ENCODE data around the gene SMCO2. TPM values are rescaled to one million over a fixed set of nuclear protein-coding genes. Genes with fewer than 3 reads are reported as not detected.

Gene SMCO2
- total and polyA plus RNA-seq, 10 of the 15 experiments (the other 5 are each of a cell fraction or from before 2014, with no cell fraction given), result 0.11 to 2.3 (median 0.67) TPM

DNA sequence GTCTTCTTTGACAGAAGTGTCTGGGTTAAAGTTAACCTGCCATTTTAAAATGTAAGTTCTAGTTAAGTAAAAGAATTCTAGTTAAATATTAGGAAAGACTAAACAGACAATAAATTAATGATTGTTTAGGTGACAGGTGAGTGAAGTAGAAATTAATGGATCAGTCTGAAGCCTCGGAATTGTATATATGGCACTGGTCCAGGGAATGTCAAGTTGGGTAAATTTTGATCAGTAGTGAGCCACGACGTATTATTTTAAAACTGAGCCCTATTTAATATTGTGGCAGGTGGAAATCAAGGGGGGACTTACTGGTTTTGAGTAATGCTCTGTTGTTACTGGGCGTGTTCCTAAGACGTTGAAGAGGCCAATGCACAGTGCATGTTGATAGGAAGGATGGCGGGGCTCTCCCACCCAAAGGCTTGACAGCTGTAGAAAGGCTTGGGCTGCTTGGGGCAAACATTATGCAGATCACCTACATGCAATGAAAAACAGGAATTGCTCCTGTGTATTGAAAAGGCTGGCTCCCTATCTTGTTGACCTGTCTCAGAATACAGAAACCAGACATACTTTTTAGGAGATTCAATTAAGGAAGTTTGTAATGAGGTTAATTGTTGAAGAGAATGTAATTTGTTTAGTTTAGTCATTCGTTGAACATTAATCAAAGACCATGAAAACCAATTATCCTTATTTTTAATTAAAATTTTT lies 71.6 kb downstream of the SMCO2 start (continued):
- TF ChIP-seq ZBTB4 (CRISPR knock-in tag; IDR thresholded peaks at IDR 0.05) (no peak), TAF1 (IDR thresholded peaks at IDR 0.05; ENCODE audit: borderline replicate concordance, low read depth, low read length) (no peak), IRF4 (IDR thresholded peaks at IDR 0.05; ENCODE audit: low read depth, low read length) (no peak), SPI1 (IDR thresholded peaks at IDR 0.05; ENCODE audit: borderline replicate concordance, insufficient read depth, low read depth, low read length) (no peak)
- TF ChIP-seq, protein P1, sequence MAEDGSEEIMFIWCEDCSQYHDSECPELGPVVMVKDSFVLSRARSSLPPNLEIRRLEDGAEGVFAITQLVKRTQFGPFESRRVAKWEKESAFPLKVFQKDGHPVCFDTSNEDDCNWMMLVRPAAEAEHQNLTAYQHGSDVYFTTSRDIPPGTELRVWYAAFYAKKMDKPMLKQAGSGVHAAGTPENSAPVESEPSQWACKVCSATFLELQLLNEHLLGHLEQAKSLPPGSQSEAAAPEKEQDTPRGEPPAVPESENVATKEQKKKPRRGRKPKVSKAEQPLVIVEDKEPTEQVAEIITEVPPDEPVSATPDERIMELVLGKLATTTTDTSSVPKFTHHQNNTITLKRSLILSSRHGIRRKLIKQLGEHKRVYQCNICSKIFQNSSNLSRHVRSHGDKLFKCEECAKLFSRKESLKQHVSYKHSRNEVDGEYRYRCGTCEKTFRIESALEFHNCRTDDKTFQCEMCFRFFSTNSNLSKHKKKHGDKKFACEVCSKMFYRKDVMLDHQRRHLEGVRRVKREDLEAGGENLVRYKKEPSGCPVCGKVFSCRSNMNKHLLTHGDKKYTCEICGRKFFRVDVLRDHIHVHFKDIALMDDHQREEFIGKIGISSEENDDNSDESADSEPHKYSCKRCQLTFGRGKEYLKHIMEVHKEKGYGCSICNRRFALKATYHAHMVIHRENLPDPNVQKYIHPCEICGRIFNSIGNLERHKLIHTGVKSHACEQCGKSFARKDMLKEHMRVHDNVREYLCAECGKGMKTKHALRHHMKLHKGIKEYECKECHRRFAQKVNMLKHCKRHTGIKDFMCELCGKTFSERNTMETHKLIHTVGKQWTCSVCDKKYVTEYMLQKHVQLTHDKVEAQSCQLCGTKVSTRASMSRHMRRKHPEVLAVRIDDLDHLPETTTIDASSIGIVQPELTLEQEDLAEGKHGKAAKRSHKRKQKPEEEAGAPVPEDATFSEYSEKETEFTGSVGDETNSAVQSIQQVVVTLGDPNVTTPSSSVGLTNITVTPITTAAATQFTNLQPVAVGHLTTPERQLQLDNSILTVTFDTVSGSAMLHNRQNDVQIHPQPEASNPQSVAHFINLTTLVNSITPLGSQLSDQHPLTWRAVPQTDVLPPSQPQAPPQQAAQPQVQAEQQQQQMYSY (CRISPR knock-in tag; IDR thresholded peaks at IDR 0.05), result no peak

All from GM12878 (cell line).